H9 (cell line): ENCODE results near the gene WEE1. TPM values are rescaled to one million over a fixed set of nuclear protein-coding genes. Genes with fewer than 3 reads are reported as not detected.

Experiments
- DNase-seq: peaks from one replicate; pipeline ENCODE4 v3.0.0-alpha.2; 2017
- H2AFZ ChIP-seq: one replicate; pipeline ENCODE4 v1.6.1; 2013; ENCODE audit warnings: mild to moderate bottlenecking, low read length, control low read depth, moderate library complexity
- H2AK5ac ChIP-seq: 2 replicates; pipeline ENCODE4 v1.6.1; 2013; ENCODE audit warnings: low read length, control low read depth, mixed read lengths; ENCODE audit not compliant: insufficient read length
- H2BK120ac ChIP-seq: one replicate; pipeline ENCODE4 v1.6.1; 2013; ENCODE audit warnings: low read depth, mild to moderate bottlenecking, low read length, control low read depth, inconsistent platforms; ENCODE audit not compliant: poor library complexity, severe bottlenecking
- H2BK12ac ChIP-seq: 2 replicates; pipeline ENCODE4 v1.6.1; 2013; ENCODE audit warnings: low read length, control low read depth, mixed read lengths, low read depth; ENCODE audit not compliant: insufficient read length
- H2BK15ac ChIP-seq: 2 replicates; pipeline ENCODE4 v1.6.1; 2013; ENCODE audit warnings: low read depth, low read length, control low read depth
- H2BK20ac ChIP-seq: one replicate; pipeline ENCODE4 v1.6.1; 2013; ENCODE audit warnings: low read depth, mild to moderate bottlenecking, low read length, control low read depth, inconsistent platforms; ENCODE audit not compliant: poor library complexity, severe bottlenecking
- H2BK5ac ChIP-seq: 2 replicates; pipeline ENCODE4 v1.6.1; 2013; ENCODE audit warnings: low read length, control low read depth, mixed read lengths; ENCODE audit not compliant: insufficient read length
- H3K14ac ChIP-seq: 2 replicates; pipeline ENCODE4 v1.6.1; 2013; ENCODE audit warnings: low read length, control low read depth; ENCODE audit not compliant: insufficient read depth
- H3K18ac ChIP-seq: 2 replicates; pipeline ENCODE4 v1.6.1; 2013; ENCODE audit warnings: low read depth, mild to moderate bottlenecking, mixed read lengths, low read length, control low read depth; ENCODE audit not compliant: insufficient read length
- H3K23ac ChIP-seq: 2 replicates; pipeline ENCODE4 v1.6.1; 2013; ENCODE audit warnings: low read length, control low read depth, mixed read lengths, low read depth; ENCODE audit not compliant: insufficient read length
- H3K23me2 ChIP-seq: 2 replicates; pipeline ENCODE4 v1.6.1; 2013; ENCODE audit warnings: low read depth, mild to moderate bottlenecking, mixed read lengths, low read length, control low read depth; ENCODE audit not compliant: insufficient read length, poor library complexity, severe bottlenecking
- H3K27ac ChIP-seq: 2 replicates; pipeline ENCODE4 v1.5.1; 2013; ENCODE audit warnings: low read length, control low read depth, mixed read lengths, low read depth; ENCODE audit not compliant: insufficient read length
- H3K27me3 ChIP-seq: 2 replicates; pipeline ENCODE4 v1.6.1; 2013; ENCODE audit warnings: low read length, control low read depth, inconsistent platforms; ENCODE audit not compliant: insufficient read depth
- H3K4ac ChIP-seq: 2 replicates; pipeline ENCODE4 v1.6.1; 2013; ENCODE audit warnings: low read depth, mild to moderate bottlenecking, control low read depth, inconsistent platforms, low read length, moderate library complexity
- H3K4me1 ChIP-seq: 2 replicates; pipeline ENCODE4 v1.6.1; 2013; ENCODE audit warnings: low read length, control low read depth, inconsistent platforms; ENCODE audit not compliant: insufficient read depth
- H3K4me2 ChIP-seq: 2 replicates; pipeline ENCODE4 v1.6.1; 2013; ENCODE audit warnings: low read length, control low read depth, mixed read lengths; ENCODE audit not compliant: insufficient read length, insufficient read depth
- H3K56ac ChIP-seq: 2 replicates; pipeline ENCODE4 v1.6.1; 2013; ENCODE audit warnings: low read depth, mild to moderate bottlenecking, mixed read lengths, low read length, control low read depth; ENCODE audit not compliant: insufficient read length
- H3K79me1 ChIP-seq: 2 replicates; pipeline ENCODE4 v1.6.1; 2013; ENCODE audit warnings: low read depth, mild to moderate bottlenecking, moderate library complexity, low read length, control low read depth, inconsistent platforms; ENCODE audit not compliant: insufficient read depth, poor library complexity, severe bottlenecking
- H3K79me2 ChIP-seq: 2 replicates; pipeline ENCODE4 v1.6.1; 2013; ENCODE audit warnings: low read length, control low read depth, inconsistent platforms; ENCODE audit not compliant: insufficient read depth
- H3K9ac ChIP-seq: 2 replicates; pipeline ENCODE4 v1.6.1; 2013; ENCODE audit warnings: low read length, control low read depth, mixed read lengths; ENCODE audit not compliant: insufficient read length; ENCODE audit errors: extremely low read depth
- H3K9me3 ChIP-seq: one replicate; pipeline ENCODE4 v1.6.1; 2013; ENCODE audit warnings: low read depth, low read length, inconsistent platforms; ENCODE audit not compliant: control insufficient read depth
- H3T11ph ChIP-seq: one replicate; pipeline ENCODE4 v1.6.1; 2013; ENCODE audit warnings: mild to moderate bottlenecking, low read length, control low read depth, inconsistent platforms
- H4K20me1 ChIP-seq: one replicate; pipeline ENCODE4 v1.6.1; 2013; ENCODE audit not compliant: control insufficient read depth, insufficient read length, insufficient read depth
- H4K5ac ChIP-seq: 2 replicates; pipeline ENCODE4 v1.6.1; 2013; ENCODE audit warnings: low read depth, mild to moderate bottlenecking, mixed read lengths, low read length, control low read depth; ENCODE audit not compliant: insufficient read length
- H4K8ac ChIP-seq: replicated peaks from 2 replicates; pipeline ENCODE4 v1.6.1; 2013; ENCODE audit warnings: low read length, control low read depth, mixed read lengths, low read depth; ENCODE audit not compliant: insufficient read length
- H4K91ac ChIP-seq: 2 replicates; pipeline ENCODE4 v1.6.1; 2013; ENCODE audit warnings: low read depth, mild to moderate bottlenecking, moderate library complexity, mixed read lengths, low read length, control low read depth; ENCODE audit not compliant: insufficient read length
- H3K27ac Mint-ChIP-seq, 3 experiments: 2 replicates in 2 of 3; 3 replicates in 1 of 3; pipeline ENCODE4 v1.8.0; 2020 to 2021; ENCODE audit warnings: mixed read lengths in 3 of 3, mild to moderate bottlenecking in 1 of 3, moderate library complexity in 1 of 3
- H3K27me3 Mint-ChIP-seq: 2 replicates; pipeline ENCODE4 v1.8.0; 2021; ENCODE audit warnings: low read depth, mild to moderate bottlenecking, moderate library complexity, mixed read lengths
- H3K36me3 Mint-ChIP-seq, 3 experiments: 2 replicates in 2 of 3; 3 replicates in 1 of 3; pipeline ENCODE4 v1.8.0; 2020 to 2021; ENCODE audit warnings: low read depth in 3 of 3, mixed read lengths in 3 of 3; ENCODE audit not compliant: insufficient read depth in 1 of 3
- H3K4me1 Mint-ChIP-seq, 2 experiments: 2 replicates each; pipeline ENCODE4 v1.8.0; 2020; ENCODE audit warnings: mixed read lengths in 2 of 2
- H3K4me3 Mint-ChIP-seq, 2 experiments: 2 replicates in 1 of 2; 3 replicates in 1 of 2; pipeline ENCODE4 v1.8.0; 2020 to 2021; ENCODE audit warnings: mild to moderate bottlenecking in 2 of 2, mixed read lengths in 2 of 2, moderate library complexity in 1 of 2
- H3K9me3 Mint-ChIP-seq, 2 experiments: 2 replicates in 1 of 2; 3 replicates in 1 of 2; pipeline ENCODE4 v1.8.0; 2020; ENCODE audit warnings: mild to moderate bottlenecking in 2 of 2, mixed read lengths in 2 of 2, moderate library complexity in 1 of 2
- WGBS: extraction: QIAGEN DNeasy Blood & Tissue Kit; methylation state at CpG from one replicate; pipeline ENCODE4 v1.1.7; 2013; ENCODE audit warnings: missing lambda C conversion rate, low lambda C conversion rate, mixed read lengths; ENCODE audit not compliant: insufficient read length; ENCODE audit errors: extremely low coverage; 5-methylcytosine and 5-hydroxymethylcytosine counted together
- total RNA-seq: library from RNA; stranded (reverse); gene quantifications from 2 replicates; pipeline ENCODE4 v1.2.1, GENCODE V29; 2021
- TF ChIP-seq, protein P1 (sequence below): fragments of 200-600 bp; sonication (generic); conservative IDR thresholded peaks from 3 replicates; pipeline ENCODE4 v1.8.0; 2021; ENCODE audit warnings: antibody characterized with exemption, mild to moderate bottlenecking

Gene WEE1
- total RNA-seq, 1 experiment from 2014 or later, result 142 TPM

GRCh38 chr11:9576701-9577381 is 3.4 kb downstream of the WEE1 start:
- Mint-ChIP-seq H3K4me1 (peaks cover 22 to 30% of the 10 kb centered on the region in 2 experiments), H3K36me3 (peaks cover 62 to 72% (median 71%) of the 10 kb centered on the region in 3 experiments), H3K27ac (peak overlapping the region in 1 of 3 experiments; percentile 77; a peak in 2 of 7 replicates), H3K4me3 (peak overlapping the region; percentile 95 to 98), H3K27me3 (no peaks in the 10 kb centered on the region), H3K9me3 (peaks cover 0 to 8% of the 10 kb centered on the region in 2 experiments; a peak in 1 of 5 replicates)
- Histone ChIP-seq H3K79me1 (peaks cover 3% of the 10 kb centered on the region), H3K27ac (no peak overlapping the region), H2BK120ac (no peak overlapping the region), H4K8ac (no peak overlapping the region), H2BK5ac (no peak overlapping the region), H3K4me2 (peak overlapping the region; percentile 35), H3K9me3 (no peaks in the 10 kb centered on the region), H3K23ac (no peak overlapping the region), H4K20me1 (no peaks in the 10 kb centered on the region), H3T11ph (no peak overlapping the region), H3K9ac (peak overlapping the region; percentile 51), H3K18ac (no peak overlapping the region), H2BK20ac (no peak overlapping the region), H4K91ac (no peak overlapping the region), H3K4ac (no peak overlapping the region), H2AK5ac (no peak overlapping the region), H4K5ac (no peak overlapping the region), H2BK12ac (no peak overlapping the region), H2AFZ (no peak overlapping the region), H3K27me3 (no peaks in the 10 kb centered on the region), H3K56ac (no peak overlapping the region), H3K23me2 (peaks cover 12% of the 10 kb centered on the region), H3K14ac (no peak overlapping the region), H2BK15ac (no peak overlapping the region), H3K79me2 (peaks cover 26% of the 10 kb centered on the region), H3K4me1 (no peaks in the 10 kb centered on the region)
- no CpG with 5 or more reads among the region's 4 CpGs for WGBS
- TF ChIP-seq, protein P1, sequence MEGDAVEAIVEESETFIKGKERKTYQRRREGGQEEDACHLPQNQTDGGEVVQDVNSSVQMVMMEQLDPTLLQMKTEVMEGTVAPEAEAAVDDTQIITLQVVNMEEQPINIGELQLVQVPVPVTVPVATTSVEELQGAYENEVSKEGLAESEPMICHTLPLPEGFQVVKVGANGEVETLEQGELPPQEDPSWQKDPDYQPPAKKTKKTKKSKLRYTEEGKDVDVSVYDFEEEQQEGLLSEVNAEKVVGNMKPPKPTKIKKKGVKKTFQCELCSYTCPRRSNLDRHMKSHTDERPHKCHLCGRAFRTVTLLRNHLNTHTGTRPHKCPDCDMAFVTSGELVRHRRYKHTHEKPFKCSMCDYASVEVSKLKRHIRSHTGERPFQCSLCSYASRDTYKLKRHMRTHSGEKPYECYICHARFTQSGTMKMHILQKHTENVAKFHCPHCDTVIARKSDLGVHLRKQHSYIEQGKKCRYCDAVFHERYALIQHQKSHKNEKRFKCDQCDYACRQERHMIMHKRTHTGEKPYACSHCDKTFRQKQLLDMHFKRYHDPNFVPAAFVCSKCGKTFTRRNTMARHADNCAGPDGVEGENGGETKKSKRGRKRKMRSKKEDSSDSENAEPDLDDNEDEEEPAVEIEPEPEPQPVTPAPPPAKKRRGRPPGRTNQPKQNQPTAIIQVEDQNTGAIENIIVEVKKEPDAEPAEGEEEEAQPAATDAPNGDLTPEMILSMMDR, result no peak
- no peak for DNase-seq
